Neural progenitor cell (in vitro differentiated cells): ENCODE data around the gene ARMH3. TPM values are rescaled to one million over a fixed set of nuclear protein-coding genes. Genes with fewer than 3 reads are reported as not detected.

Source experiments
- DNase-seq: peaks from one replicate; pipeline ENCODE4 v3.0.0-alpha.2; 2016; ENCODE audit warnings: low spot score
- H2AFZ ChIP-seq: fragments of 200-600 bp; sonication (generic); replicated peaks from 2 replicates; pipeline ENCODE4 v1.6.1; 2016; ENCODE audit warnings: antibody characterized with exemption
- H3F3A ChIP-seq: fragments of 200-600 bp; sonication (generic); 2 replicates; pipeline ENCODE4 v1.6.1; 2016; ENCODE audit warnings: antibody characterized with exemption, low read depth
- H3K27ac ChIP-seq: fragments of 200-600 bp; sonication (generic); 2 replicates; pipeline ENCODE4 v1.5.1; 2016; ENCODE audit warnings: mild to moderate bottlenecking
- H3K27me3 ChIP-seq: fragments of 200-600 bp; sonication (generic); 2 replicates; pipeline ENCODE4 v1.6.1; 2016; ENCODE audit warnings: mild to moderate bottlenecking, moderate library complexity
- H3K36me3 ChIP-seq: fragments of 200-600 bp; sonication (generic); 2 replicates; pipeline ENCODE4 v1.5.1; 2016
- H3K4me1 ChIP-seq: fragments of 200-600 bp; sonication (generic); 2 replicates; pipeline ENCODE4 v1.6.1; 2016; ENCODE audit warnings: mixed run types
- H3K4me2 ChIP-seq: fragments of 200-600 bp; sonication (generic); 2 replicates; pipeline ENCODE4 v1.6.1; 2016
- H3K4me3 ChIP-seq: fragments of 200-600 bp; sonication (generic); 2 replicates; pipeline ENCODE4 v1.5.1; 2016
- H3K79me2 ChIP-seq: fragments of 200-600 bp; sonication (generic); 2 replicates; pipeline ENCODE4 v1.6.1; 2016; ENCODE audit warnings: low read depth
- H3K9ac ChIP-seq: fragments of 200-600 bp; sonication (generic); 2 replicates; pipeline ENCODE4 v1.6.1; 2016
- H3K9me3 ChIP-seq: fragments of 200-600 bp; sonication (generic); 2 replicates; pipeline ENCODE4 v1.5.1; 2016; ENCODE audit warnings: low read depth
- H4K20me1 ChIP-seq: fragments of 200-600 bp; sonication (generic); 2 replicates; pipeline ENCODE4 v1.6.1; 2016; ENCODE audit warnings: low read depth
- H3K27ac Mint-ChIP-seq: 3 replicates; pipeline ENCODE4 v1.8.0; 2021; ENCODE audit warnings: mixed read lengths
- H3K27me3 Mint-ChIP-seq: 2 replicates; pipeline ENCODE4 v1.8.0; 2022; ENCODE audit warnings: low read depth, mild to moderate bottlenecking, inconsistent platforms, moderate library complexity, mixed read lengths; ENCODE audit not compliant: insufficient read depth
- H3K36me3 Mint-ChIP-seq: 3 replicates; pipeline ENCODE4 v1.8.0; 2021; ENCODE audit warnings: mixed read lengths
- H3K4me1 Mint-ChIP-seq: 3 replicates; pipeline ENCODE4 v1.8.0; 2021; ENCODE audit warnings: mixed read lengths
- H3K4me3 Mint-ChIP-seq: 3 replicates; pipeline ENCODE4 v1.8.0; 2021; ENCODE audit warnings: mild to moderate bottlenecking, moderate library complexity, mixed read lengths
- H3K9me3 Mint-ChIP-seq: 3 replicates; pipeline ENCODE4 v1.8.0; 2020; ENCODE audit warnings: mixed read lengths
- EZH2 ChIP-seq: fragments of 200-600 bp; sonication (generic); IDR thresholded peaks from 2 replicates; pipeline ENCODE4 v1.6.1; 2017; ENCODE audit warnings: antibody characterized with exemption, mild to moderate bottlenecking, moderate library complexity
- EZH2phosphoT487 ChIP-seq: fragments of 200-600 bp; sonication (generic); IDR thresholded peaks from 2 replicates; pipeline ENCODE4 v1.6.1; 2017; ENCODE audit warnings: antibody characterized with exemption
- total RNA-seq: library from RNA; depleted of rRNA; stranded (reverse); fragments of >200 nt; gene quantifications from 2 replicates; pipeline ENCODE4 v1.2.3, GENCODE V29; 2015; ENCODE audit warnings: low replicate concordance
- TF ChIP-seq, protein P1 (sequence below): fragments of 200-600 bp; sonication (generic); IDR thresholded peaks from 2 replicates; pipeline ENCODE4 v1.5.1; 2017; ENCODE audit warnings: antibody characterized with exemption, mild to moderate bottlenecking

The ARMH3 gene
- total RNA-seq, 1 donor from 2014 or later: 14.5 TPM

DNA sequence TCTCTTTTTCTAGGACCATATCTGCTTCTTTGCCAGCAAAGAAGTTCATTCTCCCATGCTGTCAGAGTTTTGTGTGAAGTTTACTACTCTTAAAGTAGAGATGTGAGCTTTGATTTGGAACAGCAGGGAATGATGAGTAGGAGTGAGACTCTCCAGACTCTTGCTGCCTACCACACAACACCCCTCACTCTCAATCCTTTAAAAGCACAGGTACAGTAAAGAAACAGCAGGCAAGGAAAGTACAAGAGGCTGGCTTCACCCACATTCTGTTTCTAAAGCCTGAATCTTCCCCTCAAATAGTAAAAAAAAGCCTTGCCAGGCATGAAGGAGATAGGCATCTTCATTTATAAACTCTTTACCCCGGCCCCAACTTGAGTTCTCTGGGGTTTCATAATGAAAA is 97.3 kb downstream of the ARMH3 start:
- no peak for DNase-seq
- Histone ChIP-seq H3K79me2 (no peaks in the 10 kb centered on the region), H3F3A (peaks cover 44% of the 10 kb centered on the region), H3K4me1 (peaks cover 53% of the 10 kb centered on the region), H3K27me3 (no peaks in the 10 kb centered on the region), H4K20me1 (no peaks in the 10 kb centered on the region), H3K4me2 (peak overlapping the region; percentile 59), H2AFZ (no peak overlapping the region), H3K36me3 (peaks cover 9% of the 10 kb centered on the region), H3K27ac (peak overlapping the region; percentile 66), H3K9ac (no peak overlapping the region), H3K4me3 (no peak overlapping the region), H3K9me3 (no peaks in the 10 kb centered on the region)
- Mint-ChIP-seq H3K4me3 (no peak overlapping the region), H3K36me3 (peaks cover 7% of the 10 kb centered on the region), H3K27me3 (no peaks in the 10 kb centered on the region), H3K4me1 (peaks cover 16% of the 10 kb centered on the region), H3K9me3 (no peaks in the 10 kb centered on the region), H3K27ac (no peak overlapping the region)
- TF ChIP-seq EZH2 (no peak), EZH2phosphoT487 (no peak)
- TF ChIP-seq, protein P1, sequence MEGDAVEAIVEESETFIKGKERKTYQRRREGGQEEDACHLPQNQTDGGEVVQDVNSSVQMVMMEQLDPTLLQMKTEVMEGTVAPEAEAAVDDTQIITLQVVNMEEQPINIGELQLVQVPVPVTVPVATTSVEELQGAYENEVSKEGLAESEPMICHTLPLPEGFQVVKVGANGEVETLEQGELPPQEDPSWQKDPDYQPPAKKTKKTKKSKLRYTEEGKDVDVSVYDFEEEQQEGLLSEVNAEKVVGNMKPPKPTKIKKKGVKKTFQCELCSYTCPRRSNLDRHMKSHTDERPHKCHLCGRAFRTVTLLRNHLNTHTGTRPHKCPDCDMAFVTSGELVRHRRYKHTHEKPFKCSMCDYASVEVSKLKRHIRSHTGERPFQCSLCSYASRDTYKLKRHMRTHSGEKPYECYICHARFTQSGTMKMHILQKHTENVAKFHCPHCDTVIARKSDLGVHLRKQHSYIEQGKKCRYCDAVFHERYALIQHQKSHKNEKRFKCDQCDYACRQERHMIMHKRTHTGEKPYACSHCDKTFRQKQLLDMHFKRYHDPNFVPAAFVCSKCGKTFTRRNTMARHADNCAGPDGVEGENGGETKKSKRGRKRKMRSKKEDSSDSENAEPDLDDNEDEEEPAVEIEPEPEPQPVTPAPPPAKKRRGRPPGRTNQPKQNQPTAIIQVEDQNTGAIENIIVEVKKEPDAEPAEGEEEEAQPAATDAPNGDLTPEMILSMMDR: no peak

DNA sequence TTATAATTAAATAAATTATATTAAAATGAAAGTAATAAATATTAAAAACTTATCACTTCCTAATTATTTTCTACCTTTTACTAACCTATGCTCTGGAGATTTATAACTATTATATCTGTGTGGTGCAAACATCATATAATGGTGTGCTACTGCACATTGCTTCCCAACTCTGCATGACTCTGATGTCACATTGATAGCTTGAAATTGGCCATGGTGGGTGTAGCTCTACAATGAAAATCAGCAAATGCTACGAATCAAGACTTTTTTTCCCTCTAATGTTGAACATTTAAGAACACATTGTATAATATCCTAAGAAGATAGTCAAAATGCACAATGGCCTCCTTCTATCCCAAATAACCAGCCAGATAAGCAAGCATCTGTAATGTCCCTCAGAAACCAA is 99.1 kb downstream of the ARMH3 start:
- peaks cover 44% of the 10 kb centered on the region for H3F3A ChIP-seq
- no peak overlapping the region for H3K4me3 Mint-ChIP-seq
- no peak overlapping the region for H3K27ac ChIP-seq
- H3K4me3 ChIP-seq: no peak overlapping the region
- no peaks in the 10 kb centered on the region for H3K27me3 ChIP-seq
- peaks cover 9% of the 10 kb centered on the region for H3K36me3 ChIP-seq
- H3K4me1 Mint-ChIP-seq: peaks cover 16% of the 10 kb centered on the region
- H3K9me3 Mint-ChIP-seq: no peaks in the 10 kb centered on the region
- H3K27me3 Mint-ChIP-seq: no peaks in the 10 kb centered on the region
- no peaks in the 10 kb centered on the region for H3K79me2 ChIP-seq
- H3K36me3 Mint-ChIP-seq: peaks cover 17% of the 10 kb centered on the region
- no peak for DNase-seq
- peak overlapping the region; percentile 63 for H3K4me2 ChIP-seq
- H2AFZ ChIP-seq: no peak overlapping the region
- TF ChIP-seq EZH2 (no peak), EZH2phosphoT487 (no peak)
- TF ChIP-seq, protein P1: no peak
- no peaks in the 10 kb centered on the region for H4K20me1 ChIP-seq
- no peak overlapping the region for H3K9ac ChIP-seq
- no peak overlapping the region for H3K27ac Mint-ChIP-seq
- no peaks in the 10 kb centered on the region for H3K9me3 ChIP-seq
- peaks cover 53% of the 10 kb centered on the region for H3K4me1 ChIP-seq

DNA sequence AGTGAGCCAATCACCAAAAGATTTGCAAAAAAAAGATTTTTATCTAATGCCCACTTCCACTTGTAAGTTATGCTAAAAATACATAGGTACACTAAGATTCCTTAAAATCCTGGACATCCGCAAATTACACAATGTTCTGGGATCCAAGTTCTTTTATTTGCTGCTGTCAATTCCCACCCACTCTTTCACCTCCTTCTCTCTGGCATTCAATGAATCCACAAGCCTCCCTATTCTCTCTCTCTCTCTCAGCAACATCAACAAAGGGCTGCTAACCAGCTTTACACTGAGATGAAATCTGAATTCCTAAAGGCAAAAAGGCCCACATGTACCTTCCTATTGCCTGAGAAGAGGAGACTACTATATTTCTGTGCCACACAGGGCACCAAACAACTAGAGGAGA is 99.9 kb downstream of the ARMH3 start:
- peaks cover 16% of the 10 kb centered on the region for H3K4me1 Mint-ChIP-seq
- H2AFZ ChIP-seq: no peak overlapping the region
- peak; percentile 57 for DNase-seq
- no peak overlapping the region for H3K9ac ChIP-seq
- peak overlapping the region; percentile 63 for H3K4me2 ChIP-seq
- H4K20me1 ChIP-seq: no peaks in the 10 kb centered on the region
- H3K27ac Mint-ChIP-seq: no peak overlapping the region
- H3F3A ChIP-seq: peaks cover 44% of the 10 kb centered on the region
- H3K36me3 Mint-ChIP-seq: peaks cover 17% of the 10 kb centered on the region
- peaks cover 9% of the 10 kb centered on the region for H3K36me3 ChIP-seq
- peak overlapping the region; percentile 82 for H3K27ac ChIP-seq
- H3K27me3 Mint-ChIP-seq: no peaks in the 10 kb centered on the region
- peaks cover 51% of the 10 kb centered on the region for H3K4me1 ChIP-seq
- H3K9me3 ChIP-seq: no peaks in the 10 kb centered on the region
- H3K4me3 ChIP-seq: no peak overlapping the region
- H3K9me3 Mint-ChIP-seq: no peaks in the 10 kb centered on the region
- H3K27me3 ChIP-seq: no peaks in the 10 kb centered on the region
- H3K79me2 ChIP-seq: no peaks in the 10 kb centered on the region
- H3K4me3 Mint-ChIP-seq: no peak overlapping the region
- TF ChIP-seq, protein P1: no peak
- TF ChIP-seq EZH2: no peak
- no peak for TF ChIP-seq EZH2phosphoT487
